Measurements from ENCODE around the gene SORBS1. TPM values are rescaled to one million over a fixed set of nuclear protein-coding genes. Genes with fewer than 3 reads are reported as not detected.

The SORBS1 gene
- total RNA-seq, 1 donor from 2014 or later, result 30.7 TPM

- DNase-seq (ENCODE audit: low spot score, unreplicated experiment), result no peak
- Mint-ChIP-seq H3K27me3 (peaks cover 30% of the 10 kb centered on the region), H3K36me3 (ENCODE audit: insufficient read depth) (no peaks in the 10 kb centered on the region), H3K4me1 (ENCODE audit: low read depth) (peaks cover 28% of the 10 kb centered on the region), H3K9me3 (ENCODE audit: low read depth) (no peaks in the 10 kb centered on the region), H3K27ac (peak overlapping the region; percentile 87), H3K4me3 (ENCODE audit: low read depth) (peak overlapping the region; percentile 73)
- no peak for TF ChIP-seq CTCF (IDR thresholded peaks at IDR 0.05; ENCODE audit: unreplicated experiment)
These were observed 269.7 kb downstream of the SORBS1 start for GRCh38 chr10:95291365-95292039.

- Mint-ChIP-seq H3K9me3 (ENCODE audit: low read depth) (no peaks in the 10 kb centered on the region), H3K27me3 (peaks cover 27% of the 10 kb centered on the region), H3K27ac (peak within 1 kb of the TSS; percentile 97), H3K4me1 (ENCODE audit: low read depth) (peaks cover 28% of the 10 kb centered on the region), H3K4me3 (ENCODE audit: low read depth) (peak within 1 kb of the TSS; percentile 94), H3K36me3 (ENCODE audit: insufficient read depth) (no peaks in the 10 kb centered on the region)
- peak; percentile 48 for TF ChIP-seq CTCF (IDR thresholded peaks at IDR 0.05; ENCODE audit: unreplicated experiment)
- DNase-seq (ENCODE audit: low spot score, unreplicated experiment), result peak; percentile 65
These were observed 270.5 kb downstream of the SORBS1 start, which contains the start of gene PDLIM1 for GRCh38 chr10:95290461-95291364. Gene PDLIM1, minus strand, starts transcription at chr10:95291003. Its CDS starts 88 bp downstream, at chr10:95290915.

GRCh38 chr10:95289921-95290421, 271.2 kb downstream of the SORBS1 start:
- DNase-seq (ENCODE audit: low spot score, unreplicated experiment), result no peak
- Mint-ChIP-seq H3K4me1 (ENCODE audit: low read depth) (peaks cover 27% of the 10 kb centered on the region), H3K27ac (peak overlapping the region; percentile 96), H3K9me3 (ENCODE audit: low read depth) (no peaks in the 10 kb centered on the region), H3K4me3 (ENCODE audit: low read depth) (peak overlapping the region; percentile 94), H3K27me3 (peaks cover 25% of the 10 kb centered on the region), H3K36me3 (ENCODE audit: insufficient read depth) (no peaks in the 10 kb centered on the region)
- no peak for TF ChIP-seq CTCF (IDR thresholded peaks at IDR 0.05; ENCODE audit: unreplicated experiment)

GRCh38 chr10:95289003-95289920, 271.9 kb downstream of the SORBS1 start:
- Mint-ChIP-seq H3K27ac (peak overlapping the region; percentile 96), H3K36me3 (ENCODE audit: insufficient read depth) (no peaks in the 10 kb centered on the region), H3K9me3 (ENCODE audit: low read depth) (no peaks in the 10 kb centered on the region), H3K4me1 (ENCODE audit: low read depth) (peaks cover 26% of the 10 kb centered on the region), H3K27me3 (peaks cover 21% of the 10 kb centered on the region), H3K4me3 (ENCODE audit: low read depth) (peak overlapping the region; percentile 94)
- DNase-seq (ENCODE audit: low spot score, unreplicated experiment), result no peak
- TF ChIP-seq CTCF (IDR thresholded peaks at IDR 0.05; ENCODE audit: unreplicated experiment), result peak; percentile 26

All from progenitor cell of endocrine pancreas (in vitro differentiated cells).